SK-N-SH (cell line): ENCODE measurements around the gene ZNF174. TPM values are rescaled to one million over a fixed set of nuclear protein-coding genes. Genes with fewer than 3 reads are reported as not detected.

Experiments used
- CTCF ChIA-PET: fragments of 300-600, 350-600 bp; formaldehyde crosslinking; extraction: SDS; loops from one replicate; lab custom pipeline; 2021; lab: Yijun Ruan, JAX
- POLR2A ChIA-PET: fragments of 350-600 bp; sonication (Branson Sonifier 250); formaldehyde crosslinking; extraction: SDS; loops from one replicate; lab custom pipeline; 2020; ENCODE audit warnings: antibody characterized with exemption, inconsistent platforms; lab: Yijun Ruan, JAX
- DNase-seq: peaks from one replicate; pipeline ENCODE4 v3.0.0; 2012
- H2AFZ ChIP-seq: fragments of 200-600 bp; sonication (generic); 2 replicates; pipeline ENCODE4 v1.8.1; 2016; ENCODE audit warnings: antibody characterized with exemption, mild to moderate bottlenecking, low read depth
- H3F3A ChIP-seq: fragments of 200-600 bp; sonication (generic); replicated peaks from 2 replicates; pipeline ENCODE3; 2016; ENCODE audit warnings: antibody characterized with exemption, mild to moderate bottlenecking; ENCODE audit not compliant: insufficient read depth
- H3K27ac ChIP-seq, 2 experiments: fragments of 200-500 bp in 1 of 2; fragments of 200-600 bp in 1 of 2; sonication (Bioruptor generic) in 1 of 2; sonication (generic), shearing (Covaris generic) in 1 of 2; 2 replicates each; pipeline versions ENCODE4 v1.5.1 to v1.6.1; 2014 to 2016; ENCODE audit warnings: low read depth in 2 of 2, inconsistent platforms in 1 of 2, low read length in 1 of 2, mild to moderate bottlenecking in 1 of 2, mixed read lengths in 1 of 2
- H3K27me3 ChIP-seq: fragments of 200-600 bp; sonication (generic), shearing (Covaris generic); 2 replicates; pipeline ENCODE4 v1.6.1; 2016; ENCODE audit warnings: mixed run types; ENCODE audit not compliant: insufficient read depth
- H3K36me3 ChIP-seq, 2 experiments: fragments of 200-500 bp in 1 of 2; fragments of 200-600 bp in 1 of 2; sonication (Bioruptor generic) in 1 of 2; sonication (generic) in 1 of 2; replicated peaks in 1 of 2; 2 replicates each; pipeline versions ENCODE3 to v1.5.1; 2014 to 2016; ENCODE audit warnings: low read length in 1 of 2, mild to moderate bottlenecking in 1 of 2; ENCODE audit not compliant: insufficient read depth in 2 of 2, control insufficient read depth in 1 of 2
- H3K4me1 ChIP-seq, 2 experiments: fragments of 200-500 bp in 1 of 2; fragments of 200-600 bp in 1 of 2; sonication (Bioruptor generic) in 1 of 2; sonication (generic), shearing (Covaris generic) in 1 of 2; 2 replicates each; pipeline versions ENCODE4 v1.5.1 to v1.6.1; 2014 to 2016; ENCODE audit warnings: low read depth in 1 of 2, low read length in 1 of 2, mixed run types in 1 of 2; ENCODE audit not compliant: insufficient read depth in 2 of 2, control insufficient read depth in 1 of 2
- H3K4me2 ChIP-seq: fragments of 200-600 bp; sonication (generic), shearing (Covaris generic); 2 replicates; pipeline ENCODE4 v1.6.1; 2017; ENCODE audit warnings: mixed run types
- H3K4me3 ChIP-seq, 2 experiments: fragments of 200-500 bp in 1 of 2; fragments of 200-600 bp in 1 of 2; sonication (Bioruptor generic) in 1 of 2; sonication (generic), shearing (Covaris generic) in 1 of 2; 2 replicates each; pipeline versions ENCODE4 v1.5.1 to v1.8.1; 2014 to 2016; ENCODE audit warnings: low read depth in 2 of 2, inconsistent platforms in 1 of 2, low read length in 1 of 2, mild to moderate bottlenecking in 1 of 2, mixed read lengths in 1 of 2, moderate library complexity in 1 of 2
- H3K79me2 ChIP-seq: fragments of 200-600 bp; sonication (generic); 2 replicates; pipeline ENCODE4 v1.8.1; 2017; ENCODE audit warnings: mild to moderate bottlenecking; ENCODE audit not compliant: insufficient read depth
- H3K9ac ChIP-seq: fragments of 200-600 bp; sonication (generic); 2 replicates; pipeline ENCODE4 v1.6.1; 2017; ENCODE audit warnings: mixed run types
- H3K9me2 ChIP-seq: fragments of 200-600 bp; sonication (generic); 2 replicates; pipeline ENCODE4 v1.6.1; 2017; ENCODE audit warnings: mixed run types
- H3K9me3 ChIP-seq: fragments of 200-600 bp; sonication (generic); 2 replicates; pipeline ENCODE4 v1.6.1; 2017; ENCODE audit warnings: mixed run types, mild to moderate bottlenecking, moderate library complexity
- H4K20me1 ChIP-seq: fragments of 200-600 bp; sonication (generic); 2 replicates; pipeline ENCODE4 v1.6.1; 2017; ENCODE audit warnings: mild to moderate bottlenecking, mixed run types; ENCODE audit not compliant: insufficient read depth
- CHD2 ChIP-seq: fragments of 150-350 bp; IDR thresholded peaks from 2 replicates; pipeline ENCODE4 v1.6.1; 2018; ENCODE audit warnings: low read length; ENCODE audit not compliant: partially characterized antibody
- ELF1 ChIP-seq: IDR thresholded peaks from 2 replicates; pipeline ENCODE4 v1.4.0; 2012
- EP300 ChIP-seq, 2 experiments: IDR thresholded peaks; 2 replicates each; pipeline versions ENCODE4 v1.4.0 to v1.6.1; 2012; ENCODE audit warnings: borderline replicate concordance in 1 of 2, low read depth in 1 of 2, low read length in 1 of 2
- EZH2phosphoT487 ChIP-seq: fragments of 200-600 bp; sonication (generic); IDR thresholded peaks from 2 replicates; pipeline ENCODE4 v1.6.1; 2017; ENCODE audit warnings: low read depth, mixed run types, mild to moderate bottlenecking, antibody characterized with exemption, moderate library complexity, borderline replicate concordance
- FOSL2 ChIP-seq: IDR thresholded peaks from 2 replicates; pipeline ENCODE4 v1.4.0; 2012; ENCODE audit warnings: low read depth, mild to moderate bottlenecking, moderate library complexity, borderline replicate concordance
- FOXJ3 ChIP-seq: sonication (generic); formaldehyde crosslinking; IDR thresholded peaks from 2 replicates; pipeline ENCODE4 v1.5.1; 2020; ENCODE audit warnings: mild to moderate bottlenecking, missing genetic modification reagents
- FOXM1 ChIP-seq: IDR thresholded peaks from 2 replicates; pipeline ENCODE4 v1.4.0; 2012; ENCODE audit warnings: low read depth, mild to moderate bottlenecking
- GATA2 ChIP-seq: sonication (generic); formaldehyde crosslinking; IDR thresholded peaks from 2 replicates; pipeline ENCODE4 v1.5.0; 2020; ENCODE audit warnings: mild to moderate bottlenecking, missing genetic modification reagents
- JUND ChIP-seq: IDR thresholded peaks from 2 replicates; pipeline ENCODE4 v1.4.0; 2012
- MEF2A ChIP-seq: IDR thresholded peaks from 2 replicates; pipeline ENCODE4 v1.4.0; 2012; ENCODE audit warnings: low read depth, borderline replicate concordance
- MXI1 ChIP-seq: IDR thresholded peaks from 2 replicates; pipeline ENCODE4 v1.6.1; 2012; ENCODE audit warnings: mild to moderate bottlenecking, low read depth, low read length, improper control_type of control experiment
- NFIC ChIP-seq: IDR thresholded peaks from 2 replicates; pipeline ENCODE4 v1.4.0; 2012; ENCODE audit warnings: borderline replicate concordance
- NRF1 ChIP-seq: IDR thresholded peaks from 2 replicates; pipeline ENCODE4 v1.6.1; 2012; ENCODE audit warnings: low read depth, mild to moderate bottlenecking, low read length
- POLR2AphosphoS5 ChIP-seq: IDR thresholded peaks from 2 replicates; pipeline ENCODE4 v1.6.1; 2012; ENCODE audit warnings: low read depth, low read length
- RAD21 ChIP-seq: IDR thresholded peaks from 2 replicates; pipeline ENCODE4 v1.6.1; 2012; ENCODE audit warnings: mild to moderate bottlenecking, low read length
- RFX5 ChIP-seq: IDR thresholded peaks from 2 replicates; pipeline ENCODE4 v1.6.1; 2012; ENCODE audit warnings: mild to moderate bottlenecking, improper control_type of control experiment, low read length
- SIN3A ChIP-seq: IDR thresholded peaks from 2 replicates; pipeline ENCODE4 v1.6.1; 2012; ENCODE audit warnings: low read depth, mild to moderate bottlenecking, low read length, moderate library complexity, borderline replicate concordance
- TAF1 ChIP-seq: IDR thresholded peaks from 2 replicates; pipeline ENCODE4 v1.6.1; 2012; ENCODE audit warnings: low read depth, mild to moderate bottlenecking, low read length, moderate library complexity, borderline replicate concordance
- TCF12 ChIP-seq: IDR thresholded peaks from 2 replicates; pipeline ENCODE4 v1.4.0; 2012
- TEAD4 ChIP-seq: IDR thresholded peaks from 2 replicates; pipeline ENCODE4 v1.4.0; 2012; ENCODE audit warnings: mild to moderate bottlenecking, borderline replicate concordance; ENCODE audit not compliant: insufficient read depth
- YY1 ChIP-seq: IDR thresholded peaks from 2 replicates; pipeline ENCODE4 v1.4.0; 2012; ENCODE audit warnings: low read depth, mild to moderate bottlenecking
- WGBS: methylation state at CpG from one replicate; pipeline ENCODE4 v1.1.6; 2017; ENCODE audit warnings: low lambda C conversion rate; 5-methylcytosine and 5-hydroxymethylcytosine counted together
- polyA plus RNA-seq, 3 experiments: library from polyadenylated mRNA; depleted of rRNA; stranded (reverse); fragments of >200 nt; gene quantifications; 2 replicates each; pipeline ENCODE4 v1.2.3, GENCODE V29; 2012
- TF ChIP-seq, protein P1 (sequence below): IDR thresholded peaks from 2 replicates; pipeline ENCODE4 v1.6.1; 2012; ENCODE audit warnings: mild to moderate bottlenecking, low read depth, low read length, moderate library complexity
- TF ChIP-seq, protein P2 (sequence below): IDR thresholded peaks from 2 replicates; pipeline ENCODE4; 2012
- TF ChIP-seq, protein P3 (sequence below): IDR thresholded peaks from 2 replicates; pipeline ENCODE4 v1.4.0; 2012; ENCODE audit warnings: low read depth, borderline replicate concordance
- TF ChIP-seq, protein P4 (sequence below): fragments of 150-350 bp; IDR thresholded peaks from 2 replicates; pipeline ENCODE4 v1.6.1; 2017; ENCODE audit warnings: antibody characterized with exemption, low read length, low read depth, borderline replicate concordance
- TF ChIP-seq, protein P5 (sequence below): IDR thresholded peaks from 2 replicates; pipeline ENCODE4 v1.4.0; 2012; ENCODE audit warnings: low read depth, borderline replicate concordance

The ZNF174 gene
- polyA plus RNA-seq, 1 of the 3 experiments (the other 2 are of a cell fraction), result 10.5 TPM

DNA sequence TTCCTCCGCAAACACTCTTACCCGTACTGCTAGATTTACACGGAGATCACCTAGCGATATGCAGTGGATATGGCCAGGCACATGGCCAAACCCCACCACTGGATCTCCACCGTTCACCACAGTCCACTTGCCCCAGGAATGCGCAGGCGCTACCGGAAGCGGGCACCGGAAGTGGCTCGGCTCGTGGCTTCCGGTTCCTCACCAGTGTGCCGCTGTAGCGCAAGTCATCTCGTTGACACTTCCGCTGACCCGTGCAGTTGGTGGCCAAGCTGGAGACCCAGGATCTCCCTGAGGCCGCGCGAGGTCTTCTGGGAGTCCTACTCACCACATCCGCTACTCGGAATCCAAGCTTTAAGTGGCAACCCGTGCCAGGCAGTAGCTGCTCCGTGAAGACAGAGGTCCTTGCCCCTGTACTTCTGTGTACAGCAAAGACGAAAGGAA lies 30.8 kb downstream of the ZNF174 start:
- no peaks in the 10 kb centered on the region for H3K9me3 ChIP-seq
- no peaks in the 10 kb centered on the region for H3F3A ChIP-seq
- no peak overlapping the region for H3K4me2 ChIP-seq
- peak overlapping the region in 1 of 2 experiments; percentile 28; a peak in 2 of 4 replicates for H3K4me3 ChIP-seq
- no peak overlapping the region for H3K9ac ChIP-seq
- H3K9me2 ChIP-seq, result no peaks in the 10 kb centered on the region
- peak; percentile 51 for DNase-seq
- no peaks in the 10 kb centered on the region for H4K20me1 ChIP-seq
- H3K79me2 ChIP-seq, result 0 out of 2 replicates have a peak, but pooled peaks cover 9% of the 10 kb centered on the region
- peak overlapping the region; percentile 83; the same call in 1 of the 2 replicates for H2AFZ ChIP-seq
- peaks cover 5 to 12% of the 10 kb centered on the region in 2 experiments for H3K36me3 ChIP-seq
- CTCF ChIA-PET, result interaction anchor here (0.9 kb wide), 1 partner anchor 165 kb away, joined by 4 read pairs; no protein-coding TSS in a partner anchor
- no peaks in the 10 kb centered on the region; a peak in 1 of 4 replicates for H3K4me1 ChIP-seq
- no peaks in the 10 kb centered on the region for H3K27me3 ChIP-seq
- H3K27ac ChIP-seq, result no peak overlapping the region
- POLR2A ChIA-PET, result no interaction called here
- WGBS, result 57% methylated on average over 13 of the region's 26 CpGs
- TF ChIP-seq, protein P1, sequence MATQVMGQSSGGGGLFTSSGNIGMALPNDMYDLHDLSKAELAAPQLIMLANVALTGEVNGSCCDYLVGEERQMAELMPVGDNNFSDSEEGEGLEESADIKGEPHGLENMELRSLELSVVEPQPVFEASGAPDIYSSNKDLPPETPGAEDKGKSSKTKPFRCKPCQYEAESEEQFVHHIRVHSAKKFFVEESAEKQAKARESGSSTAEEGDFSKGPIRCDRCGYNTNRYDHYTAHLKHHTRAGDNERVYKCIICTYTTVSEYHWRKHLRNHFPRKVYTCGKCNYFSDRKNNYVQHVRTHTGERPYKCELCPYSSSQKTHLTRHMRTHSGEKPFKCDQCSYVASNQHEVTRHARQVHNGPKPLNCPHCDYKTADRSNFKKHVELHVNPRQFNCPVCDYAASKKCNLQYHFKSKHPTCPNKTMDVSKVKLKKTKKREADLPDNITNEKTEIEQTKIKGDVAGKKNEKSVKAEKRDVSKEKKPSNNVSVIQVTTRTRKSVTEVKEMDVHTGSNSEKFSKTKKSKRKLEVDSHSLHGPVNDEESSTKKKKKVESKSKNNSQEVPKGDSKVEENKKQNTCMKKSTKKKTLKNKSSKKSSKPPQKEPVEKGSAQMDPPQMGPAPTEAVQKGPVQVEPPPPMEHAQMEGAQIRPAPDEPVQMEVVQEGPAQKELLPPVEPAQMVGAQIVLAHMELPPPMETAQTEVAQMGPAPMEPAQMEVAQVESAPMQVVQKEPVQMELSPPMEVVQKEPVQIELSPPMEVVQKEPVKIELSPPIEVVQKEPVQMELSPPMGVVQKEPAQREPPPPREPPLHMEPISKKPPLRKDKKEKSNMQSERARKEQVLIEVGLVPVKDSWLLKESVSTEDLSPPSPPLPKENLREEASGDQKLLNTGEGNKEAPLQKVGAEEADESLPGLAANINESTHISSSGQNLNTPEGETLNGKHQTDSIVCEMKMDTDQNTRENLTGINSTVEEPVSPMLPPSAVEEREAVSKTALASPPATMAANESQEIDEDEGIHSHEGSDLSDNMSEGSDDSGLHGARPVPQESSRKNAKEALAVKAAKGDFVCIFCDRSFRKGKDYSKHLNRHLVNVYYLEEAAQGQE, result no peak
- no peak for TF ChIP-seq ELF1
- TF ChIP-seq EZH2phosphoT487, result no peak
- no peak for TF ChIP-seq GATA2
- TF ChIP-seq RAD21, result no peak
- TF ChIP-seq MXI1, result no peak
- no peak for TF ChIP-seq TEAD4
- TF ChIP-seq YY1, result no peak
- TF ChIP-seq NRF1, result no peak
- no peak for TF ChIP-seq POLR2AphosphoS5
- no peak for TF ChIP-seq CHD2
- TF ChIP-seq FOXM1, result no peak
- TF ChIP-seq MEF2A, result no peak
- TF ChIP-seq, protein P2, sequence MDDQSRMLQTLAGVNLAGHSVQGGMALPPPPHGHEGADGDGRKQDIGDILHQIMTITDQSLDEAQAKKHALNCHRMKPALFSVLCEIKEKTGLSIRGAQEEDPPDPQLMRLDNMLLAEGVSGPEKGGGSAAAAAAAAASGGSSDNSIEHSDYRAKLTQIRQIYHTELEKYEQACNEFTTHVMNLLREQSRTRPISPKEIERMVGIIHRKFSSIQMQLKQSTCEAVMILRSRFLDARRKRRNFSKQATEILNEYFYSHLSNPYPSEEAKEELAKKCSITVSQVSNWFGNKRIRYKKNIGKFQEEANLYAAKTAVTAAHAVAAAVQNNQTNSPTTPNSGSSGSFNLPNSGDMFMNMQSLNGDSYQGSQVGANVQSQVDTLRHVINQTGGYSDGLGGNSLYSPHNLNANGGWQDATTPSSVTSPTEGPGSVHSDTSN, result no peak
- TF ChIP-seq SIN3A, result no peak
- 0 out of 2 replicates have a peak, but pooled peaks have one; percentile 14 for TF ChIP-seq FOXJ3 (CRISPR knock-in tag)
- no peak for TF ChIP-seq NFIC
- TF ChIP-seq EP300 (IDR thresholded peaks at IDR 0.05; ENCODE audit: borderline replicate concordance in 1 of 2, low read depth in 1 of 2, low read length in 1 of 2), result no peak
- 0 out of 2 replicates have a peak, but pooled peaks have one; percentile 9 for TF ChIP-seq TAF1
- TF ChIP-seq TCF12, result no peak
- TF ChIP-seq, protein P3, sequence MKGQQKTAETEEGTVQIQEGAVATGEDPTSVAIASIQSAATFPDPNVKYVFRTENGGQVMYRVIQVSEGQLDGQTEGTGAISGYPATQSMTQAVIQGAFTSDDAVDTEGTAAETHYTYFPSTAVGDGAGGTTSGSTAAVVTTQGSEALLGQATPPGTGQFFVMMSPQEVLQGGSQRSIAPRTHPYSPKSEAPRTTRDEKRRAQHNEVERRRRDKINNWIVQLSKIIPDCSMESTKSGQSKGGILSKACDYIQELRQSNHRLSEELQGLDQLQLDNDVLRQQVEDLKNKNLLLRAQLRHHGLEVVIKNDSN, result no peak
- TF ChIP-seq, protein P4, sequence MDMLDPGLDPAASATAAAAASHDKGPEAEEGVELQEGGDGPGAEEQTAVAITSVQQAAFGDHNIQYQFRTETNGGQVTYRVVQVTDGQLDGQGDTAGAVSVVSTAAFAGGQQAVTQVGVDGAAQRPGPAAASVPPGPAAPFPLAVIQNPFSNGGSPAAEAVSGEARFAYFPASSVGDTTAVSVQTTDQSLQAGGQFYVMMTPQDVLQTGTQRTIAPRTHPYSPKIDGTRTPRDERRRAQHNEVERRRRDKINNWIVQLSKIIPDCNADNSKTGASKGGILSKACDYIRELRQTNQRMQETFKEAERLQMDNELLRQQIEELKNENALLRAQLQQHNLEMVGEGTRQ, result no peak
- TF ChIP-seq FOSL2, result no peak
- TF ChIP-seq RFX5, result no peak
- no peak for TF ChIP-seq JUND
- TF ChIP-seq, protein P5, sequence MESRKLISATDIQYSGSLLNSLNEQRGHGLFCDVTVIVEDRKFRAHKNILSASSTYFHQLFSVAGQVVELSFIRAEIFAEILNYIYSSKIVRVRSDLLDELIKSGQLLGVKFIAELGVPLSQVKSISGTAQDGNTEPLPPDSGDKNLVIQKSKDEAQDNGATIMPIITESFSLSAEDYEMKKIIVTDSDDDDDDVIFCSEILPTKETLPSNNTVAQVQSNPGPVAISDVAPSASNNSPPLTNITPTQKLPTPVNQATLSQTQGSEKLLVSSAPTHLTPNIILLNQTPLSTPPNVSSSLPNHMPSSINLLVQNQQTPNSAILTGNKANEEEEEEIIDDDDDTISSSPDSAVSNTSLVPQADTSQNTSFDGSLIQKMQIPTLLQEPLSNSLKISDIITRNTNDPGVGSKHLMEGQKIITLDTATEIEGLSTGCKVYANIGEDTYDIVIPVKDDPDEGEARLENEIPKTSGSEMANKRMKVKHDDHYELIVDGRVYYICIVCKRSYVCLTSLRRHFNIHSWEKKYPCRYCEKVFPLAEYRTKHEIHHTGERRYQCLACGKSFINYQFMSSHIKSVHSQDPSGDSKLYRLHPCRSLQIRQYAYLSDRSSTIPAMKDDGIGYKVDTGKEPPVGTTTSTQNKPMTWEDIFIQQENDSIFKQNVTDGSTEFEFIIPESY, result no peak
